H54 (cell line): Measurements from ENCODE around the gene MLH1.

Source experiments
- DNase-seq: peaks from one replicate; pipeline ENCODE4 v3.0.0; 2011; ENCODE audit warnings: low spot score, mixed read lengths; ENCODE audit not compliant: insufficient read length
- FAIRE-seq: peaks from 3 replicates; lab custom pipeline; 2011; peaks lifted over from hg19 to GRCh38; lab: Jason Lieb, UNC
- POLR2A ChIP-seq: IDR thresholded peaks from 2 replicates; pipeline ENCODE4 v1.6.1; 2011; ENCODE audit warnings: low read depth, mild to moderate bottlenecking, low read length

Gene MLH1

DNA sequence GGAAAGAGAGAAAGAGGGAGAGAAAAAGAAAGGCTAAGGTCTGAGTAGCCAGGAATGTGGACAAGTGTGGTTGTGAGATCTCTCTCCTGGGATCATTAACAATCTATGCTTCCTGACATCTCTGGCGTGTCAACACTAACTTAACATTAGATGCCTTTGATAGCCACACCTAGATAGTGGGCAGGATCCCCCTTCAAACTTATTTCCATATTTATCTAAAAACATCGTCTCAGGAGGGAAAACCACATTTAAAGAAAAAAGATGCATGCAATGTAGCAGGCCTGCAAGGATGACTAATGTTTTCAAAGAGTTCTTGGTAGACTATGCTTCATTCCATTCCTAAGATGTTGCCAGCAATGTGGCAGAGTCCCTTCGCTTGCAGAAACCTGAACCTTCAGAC is 80.9 kb downstream of the MLH1 start:
- no peak for TF ChIP-seq POLR2A
- DNase-seq (no peak), FAIRE-seq (peak; percentile 81)

DNA sequence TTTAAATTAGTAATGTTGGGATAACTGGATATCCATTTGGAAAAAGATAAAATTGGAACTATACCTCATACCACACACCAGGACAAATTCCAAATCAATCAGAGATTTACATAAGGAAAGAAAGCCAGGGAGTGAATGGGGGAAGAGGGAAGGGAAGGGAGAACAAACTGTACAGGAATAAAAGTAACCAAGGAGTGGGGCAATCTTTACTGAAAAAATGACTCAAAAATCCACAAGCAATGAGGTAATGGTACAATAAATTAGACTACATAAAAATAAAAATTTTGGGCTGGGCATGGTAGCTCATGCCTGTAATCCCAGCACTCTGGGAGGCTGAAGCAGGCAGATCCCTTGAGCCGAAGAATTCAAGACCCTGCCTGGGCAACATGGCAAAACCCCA is 82.6 kb downstream of the MLH1 start:
- FAIRE-seq = no peak
- TF ChIP-seq POLR2A = no peak
- no peak for DNase-seq

DNA sequence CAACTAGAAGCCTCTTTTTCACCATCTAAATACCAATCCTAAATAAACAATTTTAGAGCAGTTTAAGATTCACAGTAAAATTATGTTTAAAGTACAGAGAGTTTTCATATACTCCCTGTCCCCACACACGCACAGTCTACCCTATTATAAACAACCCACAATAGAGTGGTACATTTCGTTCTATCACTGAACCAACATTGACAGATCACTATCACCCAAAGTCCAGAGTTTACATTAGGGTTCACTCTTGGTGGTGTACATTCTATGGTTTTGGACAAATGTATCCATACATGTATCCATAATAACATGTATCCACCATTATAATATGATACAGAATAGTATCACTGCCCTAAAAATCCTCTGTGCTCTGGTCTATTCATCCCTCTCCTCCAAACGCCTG is 89.0 kb downstream of the MLH1 start:
- no peak for FAIRE-seq
- no peak for DNase-seq

DNA sequence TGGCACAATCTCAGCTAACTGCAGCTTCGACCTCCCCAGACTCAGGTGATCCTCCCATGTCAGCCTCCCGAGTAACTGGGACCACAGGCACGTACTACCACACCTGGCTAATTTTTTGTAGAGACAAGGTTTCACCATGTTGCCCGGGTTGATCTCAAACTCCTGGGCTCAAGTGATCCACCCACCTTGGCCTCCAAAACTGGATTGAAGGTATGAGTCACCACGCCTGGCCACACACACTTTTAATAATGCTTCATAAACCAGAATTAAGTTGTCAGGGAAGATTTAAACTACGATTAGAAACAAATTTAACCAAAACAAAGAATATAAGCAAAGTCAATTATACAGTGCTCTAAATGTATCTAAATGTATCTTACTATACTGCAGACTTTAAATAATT is 93.6 kb downstream of the MLH1 start:
- DNase-seq (no peak), FAIRE-seq (no peak)
- no peak for TF ChIP-seq POLR2A

More for the DNA sequence above, 89.0 kb downstream of the MLH1 start:
- no peak for TF ChIP-seq POLR2A

DNA sequence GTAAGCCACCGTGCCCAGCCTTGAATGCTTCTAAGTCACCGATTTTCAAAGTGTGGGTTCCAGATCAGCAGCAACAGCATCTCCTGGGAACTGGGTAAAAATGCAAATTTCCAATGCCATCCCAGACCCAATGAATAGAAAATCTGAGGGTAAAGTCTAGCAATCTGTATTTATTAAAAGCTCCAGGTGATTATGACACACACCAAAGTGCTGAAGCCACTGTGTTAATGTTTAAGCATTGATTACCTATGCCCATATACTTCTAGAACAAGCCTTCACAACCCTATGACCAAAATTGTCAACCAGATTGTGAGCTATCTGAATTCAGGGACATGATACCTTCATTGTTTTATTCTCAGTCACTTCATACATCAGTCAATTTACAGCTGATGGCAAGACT is 94.6 kb downstream of the MLH1 start:
- DNase-seq = no peak
- TF ChIP-seq POLR2A = no peak
- no peak for FAIRE-seq

DNA sequence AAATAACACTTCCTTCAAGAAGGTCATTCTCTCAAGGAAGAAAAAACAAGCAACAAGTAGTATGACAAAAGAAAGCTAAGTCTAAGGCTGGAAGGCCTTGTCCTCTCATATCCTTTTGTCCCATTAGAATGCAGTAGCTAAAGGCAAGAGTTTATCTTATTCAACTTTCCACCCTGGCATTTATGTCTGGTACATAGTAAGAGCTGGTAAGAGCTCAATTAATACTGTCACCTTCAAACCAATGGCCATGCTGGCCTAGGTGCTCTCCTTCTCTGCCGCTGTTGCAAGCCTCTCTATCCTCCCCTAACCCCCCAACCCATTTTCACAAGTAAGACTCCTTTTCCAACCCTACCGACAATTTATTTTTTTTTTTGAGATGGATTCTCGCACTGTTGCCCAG is 99.2 kb downstream of the MLH1 start:
- TF ChIP-seq POLR2A = no peak
- DNase-seq (no peak), FAIRE-seq (peak; percentile 64)

DNA sequence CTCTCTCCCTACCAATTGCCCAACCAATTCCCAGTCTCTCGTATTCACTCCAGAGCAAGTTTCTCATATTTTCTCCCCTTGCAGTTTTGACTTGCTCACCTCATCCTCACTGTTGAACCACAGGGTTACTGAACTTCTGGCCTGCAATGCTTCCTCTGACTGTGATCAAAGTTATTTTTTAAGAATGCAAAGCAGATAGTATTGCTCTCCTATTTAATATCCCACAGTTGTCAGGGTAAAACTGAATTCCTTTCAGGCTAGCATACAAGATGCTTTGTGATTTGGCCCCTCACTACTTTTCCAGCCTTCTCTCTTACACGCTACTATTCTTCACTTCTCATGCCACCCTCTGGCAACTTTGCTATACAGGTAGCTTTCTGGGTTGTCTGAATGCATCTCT is 100.2 kb downstream of the MLH1 start:
- FAIRE-seq (peak; percentile 43), DNase-seq (no peak)
- no peak for TF ChIP-seq POLR2A

DNA sequence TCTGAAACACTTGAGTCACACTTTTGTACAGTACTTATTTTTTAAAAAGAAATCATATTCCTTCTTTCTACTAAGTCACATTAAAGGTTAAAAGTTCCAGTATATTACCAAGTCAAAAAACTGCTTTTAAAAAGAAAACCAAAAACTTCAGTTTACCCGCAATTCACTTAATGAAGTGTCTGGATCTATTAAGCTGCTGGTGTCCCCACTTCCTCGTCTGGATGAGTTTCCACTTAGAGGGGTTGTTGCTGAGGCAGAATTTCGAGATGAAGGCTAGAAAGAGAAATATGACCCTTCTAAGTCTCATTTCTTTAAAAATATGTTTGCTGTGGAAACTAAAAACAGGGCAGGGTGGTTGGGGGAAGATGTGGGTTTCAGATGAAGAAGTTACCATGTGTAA is 101.3 kb downstream of the MLH1 start:
- FAIRE-seq (no peak), DNase-seq (no peak)
- no peak for TF ChIP-seq POLR2A

DNA sequence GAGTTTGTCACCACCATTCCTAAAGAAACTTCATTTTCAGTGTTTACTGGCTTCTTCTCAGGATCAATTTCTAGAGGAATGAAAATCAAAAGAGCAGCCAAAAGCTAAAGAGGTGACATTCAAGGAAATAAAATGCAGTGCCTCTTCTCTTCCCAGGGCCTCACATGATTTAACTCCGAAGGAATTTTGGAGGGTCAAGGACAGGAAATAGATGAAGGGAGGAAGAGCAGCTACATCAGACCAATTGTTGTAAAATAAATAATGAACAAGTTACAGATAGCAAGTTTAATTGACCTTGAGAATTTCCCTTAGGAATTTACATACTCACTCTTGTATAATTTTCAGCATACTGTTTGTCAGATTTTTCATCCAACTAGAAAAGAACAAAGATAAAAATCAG is 103.0 kb downstream of the MLH1 start:
- no peak for DNase-seq
- peak; percentile 79 for FAIRE-seq
- TF ChIP-seq POLR2A = no peak

DNA sequence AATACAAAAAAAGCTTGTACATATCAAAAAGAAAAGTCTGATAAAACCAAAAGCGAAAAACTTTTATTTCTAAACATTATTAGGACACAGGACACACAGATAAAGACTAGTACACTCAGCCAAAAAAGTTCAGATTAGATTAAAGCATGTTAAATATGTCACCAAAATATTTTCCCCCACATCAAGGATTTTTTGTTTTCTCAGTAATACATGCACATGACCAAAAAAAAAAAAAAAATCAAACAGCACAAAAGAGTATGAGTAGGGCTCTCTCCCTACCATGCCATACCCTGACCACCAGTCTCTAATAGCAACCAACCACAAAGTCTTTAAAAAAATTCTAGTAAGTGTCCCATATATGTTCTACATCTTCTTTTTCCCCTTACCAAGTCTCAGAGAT is 103.7 kb downstream of the MLH1 start:
- DNase-seq (no peak), FAIRE-seq (peak; percentile 67)
- TF ChIP-seq POLR2A = no peak

DNA sequence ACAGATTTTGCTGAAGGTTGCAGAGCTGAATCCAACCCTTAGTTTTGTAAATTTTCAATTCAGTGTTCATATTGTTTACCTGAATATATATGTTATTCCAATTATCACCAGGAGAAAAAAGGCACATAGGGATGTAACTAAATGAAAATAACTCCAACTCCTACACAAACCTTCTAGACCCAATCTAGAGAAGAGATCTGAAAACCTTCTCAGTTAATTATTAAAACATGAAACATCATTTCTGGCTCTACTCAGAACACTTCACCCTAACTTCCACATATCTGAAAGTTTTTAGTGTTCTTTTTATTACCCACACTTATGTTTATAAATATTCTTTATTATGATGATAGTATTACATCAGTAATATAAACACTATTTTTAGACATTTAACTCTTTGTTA is 104.5 kb downstream of the MLH1 start:
- TF ChIP-seq POLR2A = no peak

DNA sequence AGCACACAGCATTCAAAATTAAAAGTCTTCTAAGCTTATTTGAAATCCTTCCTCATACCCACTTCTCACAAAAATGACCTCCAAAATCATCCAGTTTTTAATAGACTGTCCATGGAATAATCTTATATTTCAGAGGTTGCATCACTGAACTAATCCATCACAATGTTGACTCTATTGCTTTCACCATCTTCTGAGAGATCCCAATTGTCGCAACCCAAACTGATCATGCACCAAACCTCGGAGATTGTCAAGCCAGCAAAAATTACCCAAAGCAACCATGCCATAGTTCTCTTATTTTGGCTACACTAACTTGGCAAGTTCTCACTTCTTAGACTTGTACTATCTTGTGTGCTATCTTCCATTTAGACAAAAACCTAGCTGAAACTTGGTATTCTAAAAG is 105.6 kb downstream of the MLH1 start:
- FAIRE-seq = no peak
- DNase-seq = no peak
- no peak for TF ChIP-seq POLR2A

More for the DNA sequence above, 104.5 kb downstream of the MLH1 start:
- DNase-seq (no peak), FAIRE-seq (no peak)

DNA sequence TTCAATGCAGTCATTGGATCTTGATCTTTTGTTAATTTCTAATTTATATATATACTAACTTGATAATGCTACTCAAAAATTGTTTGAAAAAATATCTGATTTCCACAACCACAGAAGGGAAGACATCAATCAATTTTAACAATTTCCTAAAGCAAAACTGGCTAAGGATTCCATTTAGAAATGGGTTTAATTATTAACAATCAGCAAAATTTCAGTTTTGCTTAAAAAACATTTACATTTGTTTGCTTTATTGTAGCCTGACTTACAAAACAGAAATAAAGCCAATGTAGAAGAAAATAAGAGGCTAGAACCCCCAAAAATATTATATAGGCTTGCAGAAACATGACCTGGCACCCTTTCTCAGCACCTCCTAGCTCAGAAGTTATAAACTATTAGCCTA is 106.2 kb downstream of the MLH1 start:
- no peak for DNase-seq
- no peak for FAIRE-seq
- no peak for TF ChIP-seq POLR2A

DNA sequence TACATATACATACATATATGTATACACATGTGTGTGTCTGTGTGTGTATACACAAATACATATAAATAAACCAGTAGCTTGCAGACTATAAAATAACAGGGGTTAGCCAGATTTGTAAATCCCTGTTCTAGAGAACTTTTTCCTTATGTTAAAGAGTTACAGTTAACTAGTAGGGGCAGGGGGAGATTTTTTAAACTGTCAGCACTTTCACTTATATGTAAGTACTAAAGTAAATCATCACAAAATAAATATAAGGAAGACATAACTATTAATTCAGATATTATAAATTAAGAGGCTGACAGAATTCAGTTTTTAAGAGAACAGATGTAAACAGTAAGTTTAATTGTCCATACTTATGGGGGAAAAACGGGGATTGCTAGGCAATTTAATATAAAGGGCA is 107.1 kb downstream of the MLH1 start:
- DNase-seq = no peak
- TF ChIP-seq POLR2A = no peak
- FAIRE-seq = no peak
